Tibial nerve (tissue), 4 donors: ENCODE data around the gene SLC16A11.

Experiments used
- CTCF ChIP-seq, 5 experiments: fragments of 200-600 bp in 3 of 5; fragments of 450-650 bp in 2 of 5; sonication (generic) in 3 of 5; IDR thresholded peaks; one replicate each; pipeline ENCODE4 v1.5.1; 2016 to 2019; ENCODE audit warnings: antibody characterized with exemption in 5 of 5, mild to moderate bottlenecking in 3 of 5, moderate library complexity in 2 of 5
- EP300 ChIP-seq, 2 donors: sonication (generic); formaldehyde crosslinking; IDR thresholded peaks; one replicate each; pipeline ENCODE4 v1.6.1; 2017; ENCODE audit warnings: antibody characterized with exemption in 2 of 2, mild to moderate bottlenecking in 1 of 2
- POLR2A ChIP-seq, 2 donors: fragments of 450-650 bp; IDR thresholded peaks; one replicate each; pipeline ENCODE4 v1.6.1; 2017; ENCODE audit warnings: antibody characterized with exemption in 2 of 2, mild to moderate bottlenecking in 2 of 2, moderate library complexity in 2 of 2

GRCh38 chr17:7083592-7083991 is 39.7 kb upstream of the SLC16A11 start:
- no peak for TF ChIP-seq CTCF (IDR thresholded peaks at IDR 0.05)
- no peak for TF ChIP-seq POLR2A (IDR thresholded peaks at IDR 0.05)
- no peak for TF ChIP-seq EP300 (IDR thresholded peaks at IDR 0.05)
